Measurements from ENCODE around the gene PRPS1L1. TPM values are rescaled to one million over a fixed set of nuclear protein-coding genes. Genes with fewer than 3 reads are reported as not detected.
A peak's percentile ranks its signal among the peaks of the same experiment; 100 is the strongest.

The PRPS1L1 gene
- total and polyA plus RNA-seq, 2 donors from 2014 or later = not detected

GRCh38 chr7:18046601-18047000 is 19.0 kb upstream of the PRPS1L1 start:
- intact Hi-C loops (cut with DNase I) = no loop called here
- H3K36me3 ChIP-seq (ENCODE audit: control insufficient read depth in 2 of 3, insufficient read depth in 3 of 3, low read length in 3 of 3) = no peaks in the 10 kb centered on the region
- DNase-seq (peak in 2 of 5 donors; percentile 68 to 74), FAIRE-seq (no peak)
- no peak for TF ChIP-seq CTCF (IDR thresholded peaks at IDR 0.05; ENCODE audit: borderline replicate concordance, extremely low read depth, insufficient read depth)
- no peak overlapping the region for H3K4me3 ChIP-seq (ENCODE audit: low read length in 3 of 3)
- no peaks in the 10 kb centered on the region for H3K9me3 ChIP-seq (ENCODE audit: control insufficient read depth in 2 of 3, insufficient read depth in 1 of 3, low read length in 3 of 3)
- no peak overlapping the region for H3K9ac ChIP-seq (ENCODE audit: low read length in 3 of 3)
- H3K27me3 ChIP-seq (ENCODE audit: control insufficient read depth, insufficient read depth, low read length) = no peaks in the 10 kb centered on the region
- no peaks in the 10 kb centered on the region for H3K4me1 ChIP-seq (ENCODE audit: control insufficient read depth in 2 of 3, insufficient read depth in 2 of 3, low read depth in 1 of 3, low read length in 3 of 3)
- no peak overlapping the region for H3K27ac ChIP-seq (ENCODE audit: low read depth in 2 of 2, low read length in 2 of 2)

GRCh38 chr7:18045171-18045570 is 17.5 kb upstream of the PRPS1L1 start:
- FAIRE-seq (no peak), DNase-seq (no peak)
- Histone ChIP-seq H3K27ac (ENCODE audit: low read depth in 2 of 2, low read length in 2 of 2) (no peak overlapping the region), H3K4me3 (ENCODE audit: low read length in 3 of 3) (no peak overlapping the region), H3K9ac (ENCODE audit: low read length in 3 of 3) (no peak overlapping the region), H3K4me1 (ENCODE audit: control insufficient read depth in 2 of 3, insufficient read depth in 2 of 3, low read depth in 1 of 3, low read length in 3 of 3) (no peaks in the 10 kb centered on the region), H3K36me3 (ENCODE audit: control insufficient read depth in 2 of 3, insufficient read depth in 3 of 3, low read length in 3 of 3) (no peaks in the 10 kb centered on the region), H3K27me3 (ENCODE audit: control insufficient read depth, insufficient read depth, low read length) (no peaks in the 10 kb centered on the region), H3K9me3 (ENCODE audit: control insufficient read depth in 2 of 3, insufficient read depth in 1 of 3, low read length in 3 of 3) (no peaks in the 10 kb centered on the region)
- intact Hi-C loops (cut with DNase I) = no loop called here
- no peak for TF ChIP-seq CTCF (IDR thresholded peaks at IDR 0.05; ENCODE audit: borderline replicate concordance, extremely low read depth, insufficient read depth)

- Histone ChIP-seq H3K9ac (ENCODE audit: low read length in 3 of 3) (no peak overlapping the region), H3K36me3 (ENCODE audit: control insufficient read depth in 2 of 3, insufficient read depth in 3 of 3, low read length in 3 of 3) (no peaks in the 10 kb centered on the region), H3K9me3 (ENCODE audit: control insufficient read depth in 2 of 3, insufficient read depth in 1 of 3, low read length in 3 of 3) (no peaks in the 10 kb centered on the region), H3K27me3 (ENCODE audit: control insufficient read depth, insufficient read depth, low read length) (no peaks in the 10 kb centered on the region), H3K4me3 (ENCODE audit: low read length in 3 of 3) (no peak overlapping the region), H3K27ac (ENCODE audit: low read depth in 2 of 2, low read length in 2 of 2) (no peak overlapping the region), H3K4me1 (ENCODE audit: control insufficient read depth in 2 of 3, insufficient read depth in 2 of 3, low read depth in 1 of 3, low read length in 3 of 3) (no peaks in the 10 kb centered on the region)
- no peak for TF ChIP-seq CTCF (IDR thresholded peaks at IDR 0.05; ENCODE audit: borderline replicate concordance, extremely low read depth, insufficient read depth)
- intact Hi-C loops (cut with DNase I) = no loop called here
- DNase-seq (peak in 2 of 5 donors; percentile 40 to 73), FAIRE-seq (no peak)
These were observed 13.5 kb upstream of the PRPS1L1 start for GRCh38 chr7:18041191-18041590.

GRCh38 chr7:18040196-18040595 is 12.6 kb upstream of the PRPS1L1 start:
- FAIRE-seq = no peak
- H3K27ac ChIP-seq (ENCODE audit: low read depth in 2 of 2, low read length in 2 of 2) = no peak overlapping the region
- intact Hi-C loops (cut with DNase I) = no loop called here

More at GRCh38 chr7:18040196-18040595, 12.6 kb upstream of the PRPS1L1 start:
- Histone ChIP-seq H3K36me3 (ENCODE audit: control insufficient read depth in 2 of 3, insufficient read depth in 3 of 3, low read length in 3 of 3) (no peaks in the 10 kb centered on the region), H3K4me3 (ENCODE audit: low read length in 3 of 3) (no peak overlapping the region), H3K4me1 (ENCODE audit: control insufficient read depth in 2 of 3, insufficient read depth in 2 of 3, low read depth in 1 of 3, low read length in 3 of 3) (no peaks in the 10 kb centered on the region), H3K9ac (ENCODE audit: low read length in 3 of 3) (no peak overlapping the region), H3K27me3 (ENCODE audit: control insufficient read depth, insufficient read depth, low read length) (no peaks in the 10 kb centered on the region), H3K9me3 (ENCODE audit: control insufficient read depth in 2 of 3, insufficient read depth in 1 of 3, low read length in 3 of 3) (no peaks in the 10 kb centered on the region)
- TF ChIP-seq CTCF (IDR thresholded peaks at IDR 0.05; ENCODE audit: borderline replicate concordance, extremely low read depth, insufficient read depth) = no peak
- DNase-seq = peak in 1 of 5 donors; percentile 21

Measured in kidney (tissue), 14 donors.